ENCODE measurements around the gene SLCO2A1.

- TF ChIP-seq EZH2phosphoT487 (IDR thresholded peaks at IDR 0.05; ENCODE audit: insufficient read depth, low read depth) (no peak), EZH2 (IDR thresholded peaks at IDR 0.05; ENCODE audit: insufficient read depth, poor library complexity, severe bottlenecking) (no peak)
Measured at GRCh38 chr3:133928903-133929607, 100.7 kb downstream of the SLCO2A1 start.

All from GM23248 (cell line).